AG04449 (cell line): ENCODE results near the gene DOCK9.

ENCODE experiments used
- CTCF ChIA-PET: fragments of 350-600 bp; formaldehyde crosslinking; extraction: SDS; loops from one replicate; lab custom pipeline; 2021; ENCODE audit warnings: antibody characterized with exemption; lab: Yijun Ruan, JAX
- POLR2A ChIA-PET: fragments of 400-600, 350-600 bp; formaldehyde crosslinking; extraction: SDS; loops from one replicate; lab custom pipeline; 2020; ENCODE audit warnings: antibody characterized with exemption, inconsistent platforms; lab: Yijun Ruan, JAX
- DNase-seq: peaks from one replicate; pipeline ENCODE4 v3.0.0-alpha.2; 2010; ENCODE audit warnings: low read depth, low spot score
- H3K4me3 ChIP-seq: 2 replicates; pipeline ENCODE4 v1.5.1; 2011; ENCODE audit warnings: low read depth, mild to moderate bottlenecking, control low read depth, low read length
- TF ChIP-seq, protein P1 (sequence below): IDR thresholded peaks from one replicate; pipeline ENCODE4 v1.5.1; 2011; ENCODE audit warnings: mild to moderate bottlenecking, moderate library complexity, low read length, control low read depth, inconsistent platforms; ENCODE audit not compliant: insufficient read depth; ENCODE audit errors: missing control alignments

Gene DOCK9

DNA sequence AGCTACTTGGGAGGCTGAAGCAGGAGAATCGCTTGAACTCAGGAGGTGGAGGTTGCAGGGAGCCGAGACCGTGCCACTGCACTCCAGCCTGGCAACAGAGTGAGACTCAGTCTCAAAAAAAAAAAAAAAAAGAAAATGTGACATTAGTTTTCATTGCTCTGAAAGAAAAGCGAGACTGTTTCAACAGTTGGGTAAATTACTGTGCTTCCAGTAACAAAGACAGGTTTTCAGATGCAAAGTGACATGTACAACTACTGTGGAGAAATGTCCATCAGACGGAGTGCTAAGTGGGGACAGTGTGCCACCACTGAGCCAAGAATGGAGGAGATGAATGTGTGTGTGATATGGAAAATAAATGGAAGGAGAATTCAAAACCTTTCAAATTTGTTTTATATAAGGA, 201.2 kb downstream of the DOCK9 start:
- TF ChIP-seq, protein P1, sequence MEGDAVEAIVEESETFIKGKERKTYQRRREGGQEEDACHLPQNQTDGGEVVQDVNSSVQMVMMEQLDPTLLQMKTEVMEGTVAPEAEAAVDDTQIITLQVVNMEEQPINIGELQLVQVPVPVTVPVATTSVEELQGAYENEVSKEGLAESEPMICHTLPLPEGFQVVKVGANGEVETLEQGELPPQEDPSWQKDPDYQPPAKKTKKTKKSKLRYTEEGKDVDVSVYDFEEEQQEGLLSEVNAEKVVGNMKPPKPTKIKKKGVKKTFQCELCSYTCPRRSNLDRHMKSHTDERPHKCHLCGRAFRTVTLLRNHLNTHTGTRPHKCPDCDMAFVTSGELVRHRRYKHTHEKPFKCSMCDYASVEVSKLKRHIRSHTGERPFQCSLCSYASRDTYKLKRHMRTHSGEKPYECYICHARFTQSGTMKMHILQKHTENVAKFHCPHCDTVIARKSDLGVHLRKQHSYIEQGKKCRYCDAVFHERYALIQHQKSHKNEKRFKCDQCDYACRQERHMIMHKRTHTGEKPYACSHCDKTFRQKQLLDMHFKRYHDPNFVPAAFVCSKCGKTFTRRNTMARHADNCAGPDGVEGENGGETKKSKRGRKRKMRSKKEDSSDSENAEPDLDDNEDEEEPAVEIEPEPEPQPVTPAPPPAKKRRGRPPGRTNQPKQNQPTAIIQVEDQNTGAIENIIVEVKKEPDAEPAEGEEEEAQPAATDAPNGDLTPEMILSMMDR: no peak
- POLR2A ChIA-PET: no interaction called here
- CTCF ChIA-PET: interaction anchor here (1.0 kb wide), 1 partner anchor 10 kb away, joined by 3 read pairs; no protein-coding TSS in a partner anchor
- DNase-seq: no peak
- H3K4me3 ChIP-seq: no peak overlapping the region

DNA sequence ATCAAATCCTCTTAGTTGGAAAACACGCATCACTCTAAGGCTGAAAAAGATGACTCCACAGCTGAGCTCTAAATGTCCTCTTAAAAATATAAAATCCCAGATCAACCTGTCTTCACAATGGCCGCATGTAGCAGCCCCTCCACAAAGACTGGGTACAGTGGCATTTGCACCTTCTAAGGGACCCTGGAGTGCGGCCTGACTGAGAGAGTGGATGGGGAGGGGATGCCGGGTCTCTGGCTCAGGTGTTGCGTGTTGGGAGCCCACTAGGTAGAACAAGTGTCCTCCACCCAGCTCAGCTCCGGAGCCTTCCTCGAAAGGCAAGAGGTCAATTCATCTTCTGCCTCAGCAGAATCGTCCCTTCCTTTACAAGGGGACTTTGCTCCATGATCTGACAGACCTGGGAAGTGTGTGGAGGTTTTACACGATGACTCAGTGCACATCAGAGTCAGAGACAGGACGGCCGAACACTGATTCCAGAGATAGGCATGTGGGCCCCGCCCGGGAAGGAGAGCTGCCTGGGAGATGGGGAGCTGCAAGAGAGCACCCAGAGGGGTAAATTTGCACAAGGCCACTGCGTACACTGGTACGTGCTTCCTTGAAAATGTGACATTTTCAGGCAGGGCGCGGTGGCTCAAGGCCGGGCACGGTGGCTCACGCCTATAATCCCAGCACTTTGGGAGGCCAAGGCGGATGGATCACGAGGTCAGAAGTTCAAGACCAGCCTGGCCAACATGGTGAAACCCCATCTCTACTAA, 201.8 kb downstream of the DOCK9 start:
- TF ChIP-seq, protein P1: no peak
- POLR2A ChIA-PET: no interaction called here
- DNase-seq: no peak
- H3K4me3 ChIP-seq: no peak overlapping the region
- CTCF ChIA-PET: interaction anchor here (1.0 kb wide), 1 partner anchor 10 kb away, joined by 3 read pairs; no protein-coding TSS in a partner anchor

DNA sequence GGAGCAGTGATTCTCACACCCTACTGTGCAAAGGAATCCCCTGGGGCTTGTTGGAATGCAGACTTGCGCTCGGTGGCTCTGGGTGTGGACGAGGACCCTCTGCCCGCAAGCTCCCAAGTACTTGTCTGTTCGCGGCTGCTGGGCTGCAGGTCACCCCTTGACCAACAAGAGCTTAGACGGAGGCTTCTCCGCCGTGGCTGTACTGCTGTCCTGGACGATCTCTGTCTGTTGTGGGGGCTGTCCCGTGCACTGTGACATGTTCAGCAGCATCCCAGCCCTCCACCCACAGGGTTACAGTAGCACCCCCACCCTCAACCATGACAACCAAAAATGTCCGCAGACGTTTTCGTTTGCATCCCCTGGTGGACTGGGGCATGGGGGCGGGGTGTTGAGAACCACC, 202.5 kb downstream of the DOCK9 start:
- TF ChIP-seq, protein P1: no peak
- H3K4me3 ChIP-seq: no peak overlapping the region
- CTCF ChIA-PET: no interaction called here
- no peak for DNase-seq
- POLR2A ChIA-PET: no interaction called here

DNA sequence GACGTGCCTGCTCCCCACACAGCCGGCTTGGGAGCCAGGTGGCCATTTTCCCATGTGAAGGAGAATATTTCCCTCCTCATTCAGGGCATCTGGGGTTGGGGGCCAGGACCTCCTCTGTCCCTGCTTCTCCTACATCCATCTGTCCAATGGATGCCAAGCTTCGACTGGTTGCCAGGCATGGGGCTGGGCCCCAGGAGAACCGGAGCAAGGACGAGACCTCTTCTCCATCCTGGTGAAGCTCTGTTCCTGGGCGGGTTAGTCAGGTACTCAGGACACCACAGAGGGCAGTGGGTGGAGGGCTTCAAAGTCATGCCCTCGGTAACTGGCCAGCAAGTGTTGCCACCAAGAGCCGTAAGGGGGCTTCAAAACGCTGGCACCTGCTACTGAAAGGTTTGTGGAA, 203.1 kb downstream of the DOCK9 start:
- no peak for DNase-seq
- ChIA-PET POLR2A (no interaction called here), CTCF (no interaction called here)
- no peak overlapping the region for H3K4me3 ChIP-seq
- TF ChIP-seq, protein P1: no peak

DNA sequence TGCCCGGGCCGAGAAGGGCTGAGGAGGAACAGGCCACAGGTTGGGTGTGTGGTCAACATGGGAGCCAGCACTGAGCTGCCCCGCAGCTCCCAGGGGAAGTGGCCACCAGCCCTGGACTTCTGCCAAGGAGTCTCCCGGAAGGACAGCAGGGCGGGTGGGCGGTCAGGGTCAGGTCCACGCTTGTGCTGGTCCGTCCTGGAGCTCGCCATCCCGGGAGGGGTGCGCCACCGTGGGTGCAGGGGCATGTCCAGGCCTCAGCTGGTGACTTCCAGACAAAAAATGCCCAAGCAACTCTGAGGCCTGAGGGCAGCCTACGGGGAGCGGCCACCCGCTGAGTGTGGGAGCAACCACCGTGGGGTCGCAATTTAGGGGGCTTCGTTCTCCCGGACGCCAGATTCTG, 203.9 kb downstream of the DOCK9 start:
- TF ChIP-seq, protein P1: no peak
- H3K4me3 ChIP-seq: no peak overlapping the region
- ChIA-PET CTCF (no interaction called here), POLR2A (no interaction called here)
- no peak for DNase-seq

DNA sequence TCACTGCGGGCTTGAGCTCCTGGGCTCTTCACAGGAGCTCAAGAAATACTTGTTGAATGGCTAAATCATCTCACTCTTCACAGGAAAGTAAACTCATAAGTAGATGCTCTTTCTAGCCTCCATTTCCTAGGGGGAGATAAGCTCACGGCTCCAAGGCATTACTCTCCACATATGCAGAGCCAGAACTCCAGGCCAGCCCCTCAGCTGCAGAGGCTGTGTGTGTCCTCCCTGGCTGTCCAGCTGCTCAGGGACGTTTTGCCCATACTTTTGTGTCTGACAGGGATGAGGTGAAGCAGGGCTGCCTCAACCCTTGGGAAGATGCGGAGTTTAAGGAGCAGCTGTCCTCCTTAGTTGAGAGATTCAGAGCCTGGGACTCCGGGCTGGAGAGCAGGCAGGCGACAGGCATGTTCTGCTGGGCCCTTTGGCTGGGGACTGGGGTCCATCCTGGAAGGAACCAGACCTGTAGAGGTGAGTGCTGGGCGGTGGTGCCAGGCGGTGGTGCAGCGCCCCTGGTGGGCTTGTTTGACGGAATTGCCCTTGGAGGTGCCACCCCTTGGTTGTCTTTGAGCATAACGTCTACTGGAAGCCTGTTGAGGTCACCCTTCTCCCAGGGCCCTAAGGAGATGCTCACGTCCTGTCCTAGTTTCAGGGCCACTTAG, 204.9 kb downstream of the DOCK9 start:
- H3K4me3 ChIP-seq: no peak overlapping the region
- POLR2A ChIA-PET: no interaction called here
- CTCF ChIA-PET: no interaction called here
- DNase-seq: no peak
- TF ChIP-seq, protein P1: no peak
